Stomach (tissue), 9 donors: ENCODE data around the gene ADGRD1. TPM values are rescaled to one million over a fixed set of nuclear protein-coding genes. Genes with fewer than 3 reads are reported as not detected.

ENCODE experiments used
- DNase-seq, 2 donors: peaks; one replicate each; pipeline versions ENCODE4 v3.0.0 to v3.0.0-alpha.2; 2013 to 2019
- H3K27ac ChIP-seq, 5 donors: fragments of 200-600 bp in 4 of 5; sonication (generic) in 4 of 5; one replicate each; pipeline ENCODE4 v1.5.1; 2013 to 2019; ENCODE audit warnings: mild to moderate bottlenecking in 1 of 5, moderate library complexity in 1 of 5
- H3K27me3 ChIP-seq, 3 donors: fragments of 200-600 bp; sonication (generic); one replicate each; pipeline ENCODE4 v1.5.1; 2017 to 2019; ENCODE audit warnings: mixed run types in 1 of 3
- H3K36me3 ChIP-seq, 4 donors: fragments of 200-600 bp; sonication (generic); 1 replicate in 3 of 4; 2 replicates in 1 of 4; pipeline ENCODE4 v1.5.1; 2016 to 2019
- H3K4me1 ChIP-seq, 4 donors: fragments of 200-600 bp; sonication (generic); one replicate each; pipeline ENCODE4 v1.5.1; 2016 to 2019
- H3K4me3 ChIP-seq, 4 donors: fragments of 200-600 bp; sonication (generic) in 3 of 4; one replicate each; pipeline ENCODE4 v1.5.1; 2016 to 2019; ENCODE audit warnings: mild to moderate bottlenecking in 1 of 4
- H3K9me3 ChIP-seq, 4 donors: fragments of 200-600 bp; sonication (generic); one replicate each; pipeline ENCODE4 v1.5.1; 2016 to 2019
- CTCF ChIP-seq, 7 experiments: fragments of 450-650 bp in 4 of 7; fragments of 200-600 bp in 3 of 7; sonication (generic) in 3 of 7; IDR thresholded peaks; one replicate each; pipeline ENCODE4 v1.5.1; 2016 to 2019; ENCODE audit warnings: antibody characterized with exemption in 7 of 7, control low read depth in 2 of 7, mild to moderate bottlenecking in 1 of 7
- EP300 ChIP-seq: sonication (generic); formaldehyde crosslinking; IDR thresholded peaks from one replicate; pipeline ENCODE4 v1.6.1; 2017; ENCODE audit warnings: antibody characterized with exemption
- POLR2A ChIP-seq, 4 donors: fragments of 450-650 bp; IDR thresholded peaks; one replicate each; pipeline ENCODE4 v1.6.1; 2016; ENCODE audit warnings: antibody characterized with exemption in 4 of 4, control low read depth in 2 of 4, mild to moderate bottlenecking in 1 of 4, moderate library complexity in 1 of 4
- POLR2AphosphoS5 ChIP-seq, 3 donors: sonication (generic); formaldehyde crosslinking; IDR thresholded peaks; one replicate each; pipeline ENCODE4 v1.6.1; 2016; ENCODE audit warnings: antibody characterized with exemption in 3 of 3
- WGBS, 5 donors: extraction: QIAGEN DNeasy Blood & Tissue Kit in 3 of 5; methylation state at CpG; one replicate each; pipeline versions ENCODE4 v1.1.5 to v1.1.7; 2013 to 2018; 5-methylcytosine and 5-hydroxymethylcytosine counted together
- intact Hi-C: fragments of 100-400 bp; cut with DNase I; formaldehyde crosslinking; loops from one replicate; pipeline ENCODE4 v1.15.1; 2023; ENCODE audit warnings: low total_unique reads
- polyA plus RNA-seq, 3 donors: library from polyadenylated mRNA; stranded (reverse); fragments of 200-250 nt; gene quantifications; one replicate each; pipeline ENCODE4 v1.2.3, GENCODE V29; 2013
- total RNA-seq, 5 donors: library from RNA; depleted of rRNA; stranded (reverse); fragments of >200 nt; gene quantifications; one replicate each; pipeline versions ENCODE4 v1.1.0 to v1.2.3, GENCODE V29; 2014 to 2016
- donor health status: healthy with polysubstance abuse.
- donor health status: Bipolar disorder and iron deficiency.
- donor health status: healthy.

The ADGRD1 gene
- total and polyA plus RNA-seq, 8 donors: 3.7 to 43.8 (median 15.4) TPM

GRCh38 chr12:131139363-131140068, 185.8 kb downstream of the ADGRD1 start:
- peaks cover 0 to 38% (median 0%) of the 10 kb centered on the region in 4 donors for H3K36me3 ChIP-seq
- intact Hi-C loops: loop anchor here (10.0 kb wide), 1 partner anchor 225 kb away; no protein-coding TSS in a partner anchor
- H3K27ac ChIP-seq: no peak overlapping the region
- no peak for DNase-seq
- TF ChIP-seq POLR2AphosphoS5 (IDR thresholded peaks at IDR 0.05) (no peak), CTCF (IDR thresholded peaks at IDR 0.05) (no peak), EP300 (no peak), POLR2A (IDR thresholded peaks at IDR 0.05) (no peak)
- no peaks in the 10 kb centered on the region for H3K9me3 ChIP-seq
- H3K4me1 ChIP-seq: no peaks in the 10 kb centered on the region
- WGBS, 5 donors: 85 to 90% (median 87%) methylated on average over 20 to 27 of the region's 27 CpGs
- H3K4me3 ChIP-seq: no peak overlapping the region
- no peaks in the 10 kb centered on the region for H3K27me3 ChIP-seq

- no peaks in the 10 kb centered on the region for H3K27me3 ChIP-seq
- no peak overlapping the region for H3K4me3 ChIP-seq
- TF ChIP-seq POLR2AphosphoS5 (IDR thresholded peaks at IDR 0.05) (no peak), POLR2A (IDR thresholded peaks at IDR 0.05) (no peak), CTCF (IDR thresholded peaks at IDR 0.05) (no peak), EP300 (no peak)
- no peak overlapping the region for H3K27ac ChIP-seq
- H3K36me3 ChIP-seq: peaks cover 0 to 38% (median 0%) of the 10 kb centered on the region in 4 donors
- intact Hi-C loops: no loop called here
- WGBS, 5 donors: 83 to 91% (median 90%) methylated on average over 11 to 12 of the region's 12 CpGs
- no peak for DNase-seq
- H3K4me1 ChIP-seq: no peaks in the 10 kb centered on the region
- H3K9me3 ChIP-seq: no peaks in the 10 kb centered on the region
Observed at GRCh38 chr12:131140069-131140435, 186.3 kb downstream of the ADGRD1 start.

- Histone ChIP-seq H3K4me3 (no peak overlapping the region), H3K9me3 (no peaks in the 10 kb centered on the region), H3K27ac (no peak overlapping the region), H3K27me3 (no peaks in the 10 kb centered on the region), H3K36me3 (peaks cover 0 to 33% (median 0%) of the 10 kb centered on the region in 4 donors), H3K4me1 (no peaks in the 10 kb centered on the region)
- no peak for DNase-seq
- no peak for TF ChIP-seq EP300
- TF ChIP-seq CTCF (IDR thresholded peaks at IDR 0.05): no peak
- TF ChIP-seq POLR2A (IDR thresholded peaks at IDR 0.05): no peak
- TF ChIP-seq POLR2AphosphoS5 (IDR thresholded peaks at IDR 0.05): no peak
- intact Hi-C loops: no loop called here
- WGBS, 5 donors: 90 to 92% (median 91%) methylated on average over 9 to 10 of the region's 10 CpGs
Observed at GRCh38 chr12:131140697-131141096, 187.0 kb downstream of the ADGRD1 start.

- no peaks in the 10 kb centered on the region for H3K27me3 ChIP-seq
Observed at GRCh38 chr12:131141514-131141913, 187.8 kb downstream of the ADGRD1 start.

More at GRCh38 chr12:131141514-131141913, 187.8 kb downstream of the ADGRD1 start:
- Histone ChIP-seq H3K36me3 (peaks cover 0 to 25% (median 0%) of the 10 kb centered on the region in 4 donors), H3K4me3 (no peak overlapping the region), H3K4me1 (no peaks in the 10 kb centered on the region), H3K27ac (no peak overlapping the region), H3K9me3 (no peaks in the 10 kb centered on the region)
- TF ChIP-seq POLR2AphosphoS5 (IDR thresholded peaks at IDR 0.05): no peak
- no peak for TF ChIP-seq CTCF (IDR thresholded peaks at IDR 0.05)
- TF ChIP-seq EP300: no peak
- no peak for TF ChIP-seq POLR2A (IDR thresholded peaks at IDR 0.05)
- WGBS, 5 donors: 67 to 77% (median 70%) methylated on average over 8 of the region's 8 CpGs
- no peak for DNase-seq
- intact Hi-C loops: no loop called here
